Endothelial cell of umbilical vein (primary cell): Measurements from ENCODE around the gene BCO1. TPM values are rescaled to one million over a fixed set of nuclear protein-coding genes. Genes with fewer than 3 reads are reported as not detected.

Source experiments
- BruUV-seq: library from RNA; stranded (reverse); fragments of 400-500 nt; replicated peaks from 2 replicates; lab custom pipeline; 2021; lab: Mats Ljungman, UMichigan
- CTCF ChIA-PET: fragments of 300-600, 350-600 bp; sonication (Branson Sonifier 250); formaldehyde crosslinking; loops from one replicate; lab custom pipeline; 2021; ENCODE audit warnings: antibody characterized with exemption, inconsistent platforms; lab: Charles Lee
- POLR2A ChIA-PET: fragments of 300-600, 350-600 bp; sonication (Branson Sonifier 250); formaldehyde crosslinking; loops from one replicate; lab custom pipeline; 2021; ENCODE audit warnings: antibody characterized with exemption, inconsistent platforms; lab: Charles Lee
- DNase-seq: peaks from one replicate; pipeline ENCODE4 v3.0.0-alpha.2; 2011; ENCODE audit warnings: low read depth, low spot score
- FAIRE-seq: peaks from 2 replicates; lab custom pipeline; 2011; peaks lifted over from hg19 to GRCh38; lab: Jason Lieb, UNC
- H2AFZ ChIP-seq: 2 replicates; pipeline ENCODE4 v1.6.0; 2012; ENCODE audit warnings: low read depth, low read length, control low read depth, inconsistent platforms
- H3K27ac ChIP-seq: 2 replicates; pipeline ENCODE4 v1.5.1; 2011; ENCODE audit warnings: low read depth, mild to moderate bottlenecking, control low read depth, low read length, moderate library complexity; ENCODE audit not compliant: insufficient read depth
- H3K27me3 ChIP-seq, 2 experiments: 2 replicates each; pipeline versions ENCODE4 v1.6.0 to v1.6.1; 2011; ENCODE audit warnings: low read length in 2 of 2, mixed read lengths in 1 of 2; ENCODE audit not compliant: control insufficient read depth in 2 of 2, insufficient read depth in 2 of 2
- H3K36me3 ChIP-seq, 2 experiments: 2 replicates in 1 of 2; 3 replicates in 1 of 2; pipeline ENCODE4 v1.5.1; 2011; ENCODE audit warnings: low read length in 2 of 2, mild to moderate bottlenecking in 1 of 2, moderate library complexity in 1 of 2; ENCODE audit not compliant: control insufficient read depth in 2 of 2, insufficient read depth in 2 of 2; ENCODE audit errors: extremely low read depth in 1 of 2
- H3K4me1 ChIP-seq: 3 replicates; pipeline ENCODE4 v1.5.1; 2011; ENCODE audit warnings: mild to moderate bottlenecking, low read length; ENCODE audit not compliant: control insufficient read depth, insufficient read depth; ENCODE audit errors: extremely low read depth
- H3K4me2 ChIP-seq: 2 replicates; pipeline ENCODE4 v1.6.1; 2011; ENCODE audit warnings: low read length, control low read depth, mixed read lengths; ENCODE audit not compliant: insufficient read depth
- H3K4me3 ChIP-seq, 3 experiments: fragments of 200-600 bp in 1 of 3; sonication (generic), shearing (Covaris generic) in 1 of 3; replicated peaks in 1 of 3; 2 replicates each; pipeline ENCODE4 v1.5.1; 2011 to 2016; ENCODE audit warnings: control low read depth in 3 of 3, low read length in 3 of 3, mild to moderate bottlenecking in 2 of 3, inconsistent platforms in 1 of 3, low read depth in 1 of 3, moderate library complexity in 1 of 3; ENCODE audit not compliant: insufficient read depth in 1 of 3
- H3K79me2 ChIP-seq: 2 replicates; pipeline ENCODE4 v1.6.0; 2012; ENCODE audit warnings: low read length, inconsistent platforms; ENCODE audit not compliant: control insufficient read depth, insufficient read depth
- H3K9ac ChIP-seq: replicated peaks from 2 replicates; pipeline ENCODE3; 2011; ENCODE audit warnings: low read length, control low read depth; ENCODE audit not compliant: insufficient read depth; ENCODE audit errors: extremely low read depth
- H3K9me1 ChIP-seq: replicated peaks from 3 replicates; pipeline ENCODE4 v1.6.0; 2011; ENCODE audit warnings: mild to moderate bottlenecking, low read length; ENCODE audit not compliant: control insufficient read depth, insufficient read depth; ENCODE audit errors: extremely low read depth
- H3K9me3 ChIP-seq: replicated peaks from 2 replicates; pipeline ENCODE4 v1.5.1; 2012; ENCODE audit warnings: low read length, inconsistent platforms; ENCODE audit not compliant: control insufficient read depth, insufficient read depth
- H4K20me1 ChIP-seq: replicated peaks from 2 replicates; pipeline ENCODE3; 2011; ENCODE audit warnings: mild to moderate bottlenecking, low read length; ENCODE audit not compliant: control insufficient read depth, insufficient read depth; ENCODE audit errors: extremely low read depth
- EZH2 ChIP-seq: IDR thresholded peaks from 2 replicates; pipeline ENCODE4 v1.6.1; 2012; ENCODE audit warnings: borderline replicate concordance, low read depth, mild to moderate bottlenecking, moderate library complexity, low read length, inconsistent platforms; ENCODE audit not compliant: severe bottlenecking
- FOS ChIP-seq: IDR thresholded peaks from 2 replicates; pipeline ENCODE4 v1.6.1; 2011; ENCODE audit warnings: mild to moderate bottlenecking, low read length, moderate library complexity, borderline replicate concordance; ENCODE audit not compliant: insufficient read depth
- GATA2 ChIP-seq: IDR thresholded peaks from 2 replicates; pipeline ENCODE4 v1.7.0; 2011; ENCODE audit warnings: low read depth, mild to moderate bottlenecking, moderate library complexity, mixed read lengths, low read length; ENCODE audit not compliant: insufficient read length, insufficient read depth
- JUN ChIP-seq: IDR thresholded peaks from 2 replicates; pipeline ENCODE4 v1.6.1; 2011; ENCODE audit warnings: borderline replicate concordance, low read depth; ENCODE audit not compliant: insufficient read length, insufficient read depth
- MYC ChIP-seq: IDR thresholded peaks from one replicate; pipeline ENCODE4 v1.6.1; 2011; ENCODE audit warnings: mild to moderate bottlenecking, low read depth, low read length
- POLR2A ChIP-seq: IDR thresholded peaks from 2 replicates; pipeline ENCODE4 v1.6.1; 2012; ENCODE audit warnings: low read depth, mild to moderate bottlenecking, control low read depth, low read length
- POLR2AphosphoS5 ChIP-seq: IDR thresholded peaks from 2 replicates; pipeline ENCODE4 v1.6.1; 2012; ENCODE audit warnings: low read depth, mild to moderate bottlenecking, control low read depth, low read length, moderate library complexity; ENCODE audit not compliant: insufficient read depth
- dilution Hi-C: fragments of 300-500 bp; cut with MboI; formaldehyde crosslinking; loops from one replicate; pipeline ENCODE4 v1.15.0; 2019; ENCODE audit warnings: low sequenced_read_pairs; ENCODE audit not compliant: extremely low pct_ligation_motif_present
- intact Hi-C: fragments of 100-400 bp; cut with micrococcal nuclease; formaldehyde crosslinking; loops from one replicate; pipeline ENCODE4 v1.10.0; 2022
- polyA plus RNA-seq, 4 experiments: library from polyadenylated mRNA; depleted of rRNA in 3 of 4; stranded (reverse) in 3 of 4; unstranded in 1 of 4; fragments of >200 nt; gene quantifications; 2 replicates each; pipeline versions ENCODE4 v1.2.1 to v1.2.3, GENCODE V29; 2011 to 2012; ENCODE audit warnings: missing spikeins in 1 of 4
- total RNA-seq: library from RNA; stranded (reverse); gene quantifications from 2 replicates; pipeline ENCODE4 v1.2.3, GENCODE V29; 2021
- TF ChIP-seq, protein P1 (sequence below), 2 donors: IDR thresholded peaks; 1 replicate in 1 of 2; 2 replicates in 1 of 2; pipeline ENCODE4 v1.5.1; 2011; ENCODE audit warnings: low read length in 2 of 2, mild to moderate bottlenecking in 2 of 2, moderate library complexity in 2 of 2, control low read depth in 1 of 2, inconsistent platforms in 1 of 2, low read depth in 1 of 2; ENCODE audit not compliant: insufficient read depth in 1 of 2; ENCODE audit errors: extremely low read depth in 1 of 2
- TF ChIP-seq, protein P2 (sequence below): IDR thresholded peaks from 2 replicates; pipeline ENCODE4 v1.6.1; 2011; ENCODE audit not compliant: insufficient read depth, insufficient read length

The BCO1 gene
- total and polyA plus RNA-seq, 2 donors (not counting 3 experiments of a cell fraction or from before 2014, with no cell fraction given) = not detected

DNA sequence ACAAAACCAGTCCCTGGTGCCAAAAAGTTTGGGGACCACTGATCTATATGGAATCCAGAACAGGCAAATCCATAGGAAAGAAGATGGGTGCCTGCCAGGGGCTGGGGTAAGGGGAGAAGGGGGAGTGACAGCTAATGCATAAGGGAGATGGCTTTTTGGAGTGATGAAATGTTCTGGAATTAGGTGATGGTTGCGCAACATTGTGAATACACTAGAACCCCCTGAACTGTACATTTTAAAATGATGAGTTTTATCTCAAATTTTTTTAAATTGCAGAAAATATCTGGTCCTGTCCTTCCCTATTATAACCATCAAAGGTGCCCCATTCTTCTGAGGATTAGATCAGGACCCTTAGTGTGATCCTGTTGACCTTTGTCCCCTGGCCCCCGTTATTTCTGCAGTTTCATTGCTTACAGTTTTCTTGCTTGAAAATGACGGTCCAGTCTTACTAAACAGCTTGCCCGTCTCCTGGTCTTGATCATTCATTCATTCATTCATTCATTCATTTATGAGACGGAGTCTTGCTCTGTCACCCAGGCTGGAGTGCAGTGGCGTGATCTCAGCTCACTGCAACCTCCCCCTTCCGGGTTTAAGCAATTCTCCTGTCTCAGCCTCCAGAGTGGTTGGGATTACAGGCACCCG, 4.6 kb downstream of the BCO1 start:
- H3K4me2 ChIP-seq = no peak overlapping the region
- H3K4me1 ChIP-seq = no peaks in the 10 kb centered on the region
- H3K36me3 ChIP-seq = no peaks in the 10 kb centered on the region
- no peaks in the 10 kb centered on the region for H4K20me1 ChIP-seq
- no peak overlapping the region for H3K27ac ChIP-seq
- H3K4me3 ChIP-seq = no peak overlapping the region
- TF ChIP-seq GATA2 = no peak
- TF ChIP-seq EZH2 = no peak
- TF ChIP-seq FOS = no peak
- no peak for TF ChIP-seq POLR2AphosphoS5
- no peak for TF ChIP-seq MYC
- TF ChIP-seq JUN = no peak
- TF ChIP-seq, protein P1, sequence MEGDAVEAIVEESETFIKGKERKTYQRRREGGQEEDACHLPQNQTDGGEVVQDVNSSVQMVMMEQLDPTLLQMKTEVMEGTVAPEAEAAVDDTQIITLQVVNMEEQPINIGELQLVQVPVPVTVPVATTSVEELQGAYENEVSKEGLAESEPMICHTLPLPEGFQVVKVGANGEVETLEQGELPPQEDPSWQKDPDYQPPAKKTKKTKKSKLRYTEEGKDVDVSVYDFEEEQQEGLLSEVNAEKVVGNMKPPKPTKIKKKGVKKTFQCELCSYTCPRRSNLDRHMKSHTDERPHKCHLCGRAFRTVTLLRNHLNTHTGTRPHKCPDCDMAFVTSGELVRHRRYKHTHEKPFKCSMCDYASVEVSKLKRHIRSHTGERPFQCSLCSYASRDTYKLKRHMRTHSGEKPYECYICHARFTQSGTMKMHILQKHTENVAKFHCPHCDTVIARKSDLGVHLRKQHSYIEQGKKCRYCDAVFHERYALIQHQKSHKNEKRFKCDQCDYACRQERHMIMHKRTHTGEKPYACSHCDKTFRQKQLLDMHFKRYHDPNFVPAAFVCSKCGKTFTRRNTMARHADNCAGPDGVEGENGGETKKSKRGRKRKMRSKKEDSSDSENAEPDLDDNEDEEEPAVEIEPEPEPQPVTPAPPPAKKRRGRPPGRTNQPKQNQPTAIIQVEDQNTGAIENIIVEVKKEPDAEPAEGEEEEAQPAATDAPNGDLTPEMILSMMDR (IDR thresholded peaks at IDR 0.05; ENCODE audit: extremely low read depth in 1 of 2, insufficient read depth in 1 of 2, low read depth in 1 of 2, low read length in 2 of 2) = no peak
- no peak for TF ChIP-seq POLR2A
- TF ChIP-seq, protein P2, sequence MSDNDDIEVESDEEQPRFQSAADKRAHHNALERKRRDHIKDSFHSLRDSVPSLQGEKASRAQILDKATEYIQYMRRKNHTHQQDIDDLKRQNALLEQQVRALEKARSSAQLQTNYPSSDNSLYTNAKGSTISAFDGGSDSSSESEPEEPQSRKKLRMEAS = no peak
- no peak overlapping the region for H2AFZ ChIP-seq
- dilution Hi-C loops (no loop called here), intact Hi-C loops (no loop called here)
- H3K9ac ChIP-seq = no peak overlapping the region
- BruUV-seq = no TSS peak
- CTCF ChIA-PET = interaction anchor here (1.1 kb wide), 1 partner anchor 18 kb away, joined by 3 read pairs; no protein-coding TSS in a partner anchor
- H3K79me2 ChIP-seq = no peaks in the 10 kb centered on the region
- H3K27me3 ChIP-seq = peaks cover 0 to 5% of the 10 kb centered on the region in 2 experiments
- POLR2A ChIA-PET = no interaction called here
- FAIRE-seq (no peak), DNase-seq (no peak)
- no peaks in the 10 kb centered on the region for H3K9me1 ChIP-seq
- no peaks in the 10 kb centered on the region for H3K9me3 ChIP-seq
